ENCODE measurements around the gene EML5. TPM values are rescaled to one million over a fixed set of nuclear protein-coding genes. Genes with fewer than 3 reads are reported as not detected.
A peak's percentile ranks its signal among the peaks of the same experiment; 100 is the strongest.

EML5 gene
- total RNA-seq, 1 experiment from 2014 or later: 1.8 TPM

- no peak for TF ChIP-seq ATF3 (IDR thresholded peaks at IDR 0.05)
- no peak for TF ChIP-seq RAD21 (IDR thresholded peaks at IDR 0.05; ENCODE audit: low read depth)
- no peak for TF ChIP-seq CTCF (IDR thresholded peaks at IDR 0.05 in 2 of 3, conservative IDR thresholded peaks at IDR 0.05 in 1 of 3; ENCODE audit: borderline replicate concordance in 1 of 3, insufficient read depth in 1 of 3, low read depth in 2 of 3, low read length in 2 of 3)
- TF ChIP-seq SIN3A (IDR thresholded peaks at IDR 0.05; ENCODE audit: low read depth): no peak
- no peak for TF ChIP-seq FOSL1 (IDR thresholded peaks at IDR 0.05; ENCODE audit: low read depth)
Measured at GRCh38 chr14:88770736-88771135, 22.0 kb downstream of the EML5 start (continued).

GRCh38 chr14:88765130-88765529 lies 27.6 kb downstream of the EML5 start:
- CTCF ChIA-PET: no interaction called here
- Histone ChIP-seq H3K9ac (ENCODE audit: low read length) (no peak overlapping the region), H3K27ac (ENCODE audit: low read depth, low read length) (no peak overlapping the region), H3K9me2 (ENCODE audit: insufficient read depth) (no peaks in the 10 kb centered on the region), H2AFZ (ENCODE audit: low read depth, low read length, poor library complexity, severe bottlenecking) (no peak overlapping the region), H3K27me3 (ENCODE audit: insufficient read depth, low read length) (no peaks in the 10 kb centered on the region), H3K9me3 (ENCODE audit: control insufficient read depth in 1 of 2, insufficient read depth in 1 of 2, low read depth in 1 of 2, low read length in 2 of 2) (no peaks in the 10 kb centered on the region), H3K36me3 (ENCODE audit: control insufficient read depth in 1 of 2, insufficient read depth in 2 of 2, low read length in 2 of 2) (no peaks in the 10 kb centered on the region), H3K4me1 (ENCODE audit: control insufficient read depth in 1 of 2, insufficient read depth in 2 of 2, low read length in 2 of 2) (no peaks in the 10 kb centered on the region), H3K79me2 (ENCODE audit: insufficient read depth, low read length) (no peaks in the 10 kb centered on the region), H3K4me2 (ENCODE audit: low read length) (no peak overlapping the region), H4K20me1 (ENCODE audit: insufficient read depth) (no peaks in the 10 kb centered on the region), H3K4me3 (replicated peaks in 1 of 2; ENCODE audit: low read depth in 1 of 2, low read length in 2 of 2) (no peak overlapping the region)
- POLR2A ChIA-PET: interaction anchor here (0.6 kb wide), 1 partner anchor 116 kb away, joined by 3 read pairs; no protein-coding TSS in a partner anchor
- RAD21 ChIA-PET (ENCODE audit: low non-redundant PET in 1 of 2, low total read pairs in 2 of 2, uncharacterized antibody in 2 of 2, unreplicated experiment in 2 of 2): no interaction called here
- DNase-seq (ENCODE audit: low read depth, low spot score) (no peak), ATAC-seq (peak; percentile 50)
- BruUV-seq (replicated peaks): no TSS peak
- intact Hi-C loops (cut with micrococcal nuclease): no loop called here
- TF ChIP-seq CTCF (IDR thresholded peaks at IDR 0.05 in 2 of 3, conservative IDR thresholded peaks at IDR 0.05 in 1 of 3; ENCODE audit: borderline replicate concordance in 1 of 3, insufficient read depth in 1 of 3, low read depth in 2 of 3, low read length in 2 of 3): no peak
- no peak for TF ChIP-seq JUND (IDR thresholded peaks at IDR 0.05)
- no peak for TF ChIP-seq ZBTB33 (IDR thresholded peaks at IDR 0.05; ENCODE audit: extremely low read depth, insufficient replicate concordance, low read length)
- TF ChIP-seq CBX3 (IDR thresholded peaks at IDR 0.05; ENCODE audit: low read depth): no peak
- no peak for TF ChIP-seq POLR2A (IDR thresholded peaks at IDR 0.05; ENCODE audit: borderline replicate concordance, extremely low read depth, insufficient read depth, insufficient read length)
- TF ChIP-seq ELF1 (IDR thresholded peaks at IDR 0.05; ENCODE audit: borderline replicate concordance, low read depth): no peak
- no peak for TF ChIP-seq ZNF274 (IDR thresholded peaks at IDR 0.05; ENCODE audit: low read depth, low read length)
- TF ChIP-seq SP1 (IDR thresholded peaks at IDR 0.05; ENCODE audit: low read depth): no peak
- TF ChIP-seq ZFX (IDR thresholded peaks at IDR 0.05): no peak
- no peak for TF ChIP-seq TCF7L2 (IDR thresholded peaks at IDR 0.05; ENCODE audit: borderline replicate concordance, extremely low read depth, insufficient read depth, insufficient read length)
- TF ChIP-seq MAX (IDR thresholded peaks at IDR 0.05): no peak
- no peak for TF ChIP-seq RAD21 (IDR thresholded peaks at IDR 0.05; ENCODE audit: low read depth)
- no peak for TF ChIP-seq POLR2AphosphoS5 (IDR thresholded peaks at IDR 0.05; ENCODE audit: low read depth, low read length)
- no peak for TF ChIP-seq ATF3 (IDR thresholded peaks at IDR 0.05)
- no peak for TF ChIP-seq EGR1 (IDR thresholded peaks at IDR 0.05; ENCODE audit: low read depth)
